ENCODE measurements around the gene FNDC3B.

FNDC3B gene

DNA sequence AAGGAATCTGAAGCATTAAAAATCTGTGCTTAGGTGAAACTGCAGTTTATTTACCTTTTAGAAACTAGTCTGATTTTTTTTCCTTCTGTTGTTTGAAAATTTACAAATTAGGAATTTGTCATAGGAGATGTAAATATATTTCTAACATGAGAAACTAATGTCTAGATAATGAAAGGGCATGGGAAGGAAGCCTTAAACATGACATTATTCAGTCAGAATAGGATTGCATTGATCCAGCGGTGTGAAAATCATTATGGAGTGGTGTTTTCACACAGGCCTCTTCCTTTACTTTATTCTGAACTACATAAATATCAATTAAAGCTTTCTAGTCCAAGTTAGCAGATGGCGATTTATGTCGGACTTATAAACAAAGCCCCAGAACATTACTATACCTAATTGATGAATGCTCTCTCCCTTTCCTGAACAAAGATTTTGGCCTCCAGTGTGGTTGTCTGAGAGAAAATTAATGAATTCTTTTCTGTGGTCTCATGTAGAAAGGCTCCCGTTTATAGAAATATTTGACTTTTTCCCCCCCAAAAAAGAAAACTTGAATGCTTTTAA is 37.9 kb downstream of the FNDC3B start:
- TF ChIP-seq EZH2 (optimal IDR thresholded peaks at IDR 0.05; ENCODE audit: low read depth, low read length) (no peak), EZH2phosphoT487 (IDR thresholded peaks at IDR 0.05; ENCODE audit: low read length) (no peak)
- TF ChIP-seq, protein P1, sequence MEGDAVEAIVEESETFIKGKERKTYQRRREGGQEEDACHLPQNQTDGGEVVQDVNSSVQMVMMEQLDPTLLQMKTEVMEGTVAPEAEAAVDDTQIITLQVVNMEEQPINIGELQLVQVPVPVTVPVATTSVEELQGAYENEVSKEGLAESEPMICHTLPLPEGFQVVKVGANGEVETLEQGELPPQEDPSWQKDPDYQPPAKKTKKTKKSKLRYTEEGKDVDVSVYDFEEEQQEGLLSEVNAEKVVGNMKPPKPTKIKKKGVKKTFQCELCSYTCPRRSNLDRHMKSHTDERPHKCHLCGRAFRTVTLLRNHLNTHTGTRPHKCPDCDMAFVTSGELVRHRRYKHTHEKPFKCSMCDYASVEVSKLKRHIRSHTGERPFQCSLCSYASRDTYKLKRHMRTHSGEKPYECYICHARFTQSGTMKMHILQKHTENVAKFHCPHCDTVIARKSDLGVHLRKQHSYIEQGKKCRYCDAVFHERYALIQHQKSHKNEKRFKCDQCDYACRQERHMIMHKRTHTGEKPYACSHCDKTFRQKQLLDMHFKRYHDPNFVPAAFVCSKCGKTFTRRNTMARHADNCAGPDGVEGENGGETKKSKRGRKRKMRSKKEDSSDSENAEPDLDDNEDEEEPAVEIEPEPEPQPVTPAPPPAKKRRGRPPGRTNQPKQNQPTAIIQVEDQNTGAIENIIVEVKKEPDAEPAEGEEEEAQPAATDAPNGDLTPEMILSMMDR (IDR thresholded peaks at IDR 0.05; ENCODE audit: low read length), result no peak
- Histone ChIP-seq H3K27ac (ENCODE audit: low read length) (no peak overlapping the region), H3K9me3 (replicated peaks; ENCODE audit: insufficient read depth, low read length) (no peaks in the 10 kb centered on the region), H3K79me2 (ENCODE audit: low read length) (peaks cover 100% of the 10 kb centered on the region), H3K36me3 (replicated peaks; ENCODE audit: insufficient read depth, low read length) (peaks cover 3% of the 10 kb centered on the region; the same call in 1 of the 2 replicates), H3K4me1 (ENCODE audit: low read length) (peaks cover 5% of the 10 kb centered on the region; the same call in 1 of the 2 replicates), H3F3A (ENCODE audit: insufficient read depth, low read length) (no peaks in the 10 kb centered on the region), H3K27me3 (replicated peaks; ENCODE audit: insufficient read depth, low read length) (no peaks in the 10 kb centered on the region), H3K4me3 (ENCODE audit: low read length) (no peak overlapping the region), H2AFZ (ENCODE audit: low read length) (no peak overlapping the region), H3K4me2 (ENCODE audit: low read depth, low read length) (no peak overlapping the region), H4K20me1 (ENCODE audit: insufficient read depth, low read length) (0 out of 2 replicates have a peak, but pooled peaks cover 6% of the 10 kb centered on the region), H3K9ac (ENCODE audit: low read length) (no peak overlapping the region), H3K9me2 (replicated peaks; ENCODE audit: insufficient read depth, low read length) (no peaks in the 10 kb centered on the region)
- DNase-seq, result no peak

DNA sequence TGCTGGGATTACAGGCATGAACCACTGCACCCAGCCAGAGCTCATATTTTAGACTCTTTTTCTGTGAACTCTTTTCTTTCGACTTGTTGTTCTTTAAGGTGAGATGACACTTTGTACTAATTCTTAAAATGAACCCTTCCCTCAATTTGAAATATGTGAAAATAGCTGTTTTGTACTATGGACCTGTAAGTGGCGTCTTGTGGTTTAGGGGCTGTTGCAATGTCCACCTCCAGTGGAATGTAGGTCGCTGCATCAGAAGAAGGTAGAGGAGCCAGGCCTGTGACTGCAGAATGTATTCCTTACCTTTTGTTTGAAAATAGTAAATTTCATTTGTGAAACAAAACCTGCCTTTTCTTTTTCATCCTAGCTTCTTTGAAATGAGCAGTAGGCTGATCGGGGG is 38.9 kb downstream of the FNDC3B start:
- H3F3A ChIP-seq (ENCODE audit: insufficient read depth, low read length), result no peaks in the 10 kb centered on the region
- H4K20me1 ChIP-seq (ENCODE audit: insufficient read depth, low read length), result no peaks in the 10 kb centered on the region
- no peak overlapping the region for H2AFZ ChIP-seq (ENCODE audit: low read length)
- H3K36me3 ChIP-seq (replicated peaks; ENCODE audit: insufficient read depth, low read length), result peaks cover 3% of the 10 kb centered on the region; the same call in 1 of the 2 replicates
- no peak overlapping the region for H3K4me3 ChIP-seq (ENCODE audit: low read length)
- H3K27ac ChIP-seq (ENCODE audit: low read length), result no peak overlapping the region
- H3K9me2 ChIP-seq (replicated peaks; ENCODE audit: insufficient read depth, low read length), result no peaks in the 10 kb centered on the region
- H3K9me3 ChIP-seq (replicated peaks; ENCODE audit: insufficient read depth, low read length), result no peaks in the 10 kb centered on the region
- H3K9ac ChIP-seq (ENCODE audit: low read length), result no peak overlapping the region
- H3K79me2 ChIP-seq (ENCODE audit: low read length), result peaks cover 100% of the 10 kb centered on the region
- no peaks in the 10 kb centered on the region for H3K27me3 ChIP-seq (replicated peaks; ENCODE audit: insufficient read depth, low read length)
- H3K4me2 ChIP-seq (ENCODE audit: low read depth, low read length), result no peak overlapping the region
- peaks cover 13% of the 10 kb centered on the region for H3K4me1 ChIP-seq (ENCODE audit: low read length)
- DNase-seq, result no peak
- no peak for TF ChIP-seq EZH2 (optimal IDR thresholded peaks at IDR 0.05; ENCODE audit: low read depth, low read length)
- no peak for TF ChIP-seq EZH2phosphoT487 (IDR thresholded peaks at IDR 0.05; ENCODE audit: low read length)
- TF ChIP-seq, protein P1 (IDR thresholded peaks at IDR 0.05; ENCODE audit: low read length), result no peak

DNA sequence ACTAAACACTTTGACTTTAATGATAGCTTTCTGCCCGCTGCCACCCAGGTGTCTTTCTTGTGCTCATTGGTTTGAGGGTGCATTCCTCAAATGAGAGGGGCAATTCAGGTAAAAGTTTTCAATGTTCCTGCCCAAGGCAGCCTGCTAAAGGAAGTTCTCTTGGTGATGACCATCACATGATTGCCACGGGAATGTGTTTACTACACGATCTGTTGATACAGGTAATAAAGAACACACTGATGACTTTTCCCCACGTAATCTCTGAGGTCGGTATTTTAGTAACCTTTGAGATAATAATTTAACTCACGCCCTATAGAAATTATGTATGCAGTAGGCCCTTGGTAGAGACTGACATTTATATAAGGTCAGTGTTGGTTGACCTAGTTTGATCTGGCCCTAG is 39.3 kb downstream of the FNDC3B start:
- H4K20me1 ChIP-seq (ENCODE audit: insufficient read depth, low read length), result no peaks in the 10 kb centered on the region
- no peak overlapping the region for H3K4me2 ChIP-seq (ENCODE audit: low read depth, low read length)
- DNase-seq, result no peak
- peaks cover 3% of the 10 kb centered on the region; the same call in 1 of the 2 replicates for H3K36me3 ChIP-seq (replicated peaks; ENCODE audit: insufficient read depth, low read length)
- peaks cover 16% of the 10 kb centered on the region for H3K4me1 ChIP-seq (ENCODE audit: low read length)
- peaks cover 1% of the 10 kb centered on the region; the same call in 1 of the 2 replicates for H3F3A ChIP-seq (ENCODE audit: insufficient read depth, low read length)
- H3K9ac ChIP-seq (ENCODE audit: low read length), result no peak overlapping the region
- H3K27ac ChIP-seq (ENCODE audit: low read length), result no peak overlapping the region
- no peaks in the 10 kb centered on the region for H3K9me3 ChIP-seq (replicated peaks; ENCODE audit: insufficient read depth, low read length)
- H3K4me3 ChIP-seq (ENCODE audit: low read length), result no peak overlapping the region
- no peak overlapping the region for H2AFZ ChIP-seq (ENCODE audit: low read length)
- TF ChIP-seq EZH2phosphoT487 (IDR thresholded peaks at IDR 0.05; ENCODE audit: low read length), result no peak
- TF ChIP-seq, protein P1 (IDR thresholded peaks at IDR 0.05; ENCODE audit: low read length), result no peak
- TF ChIP-seq EZH2 (optimal IDR thresholded peaks at IDR 0.05; ENCODE audit: low read depth, low read length), result no peak
- H3K27me3 ChIP-seq (replicated peaks; ENCODE audit: insufficient read depth, low read length), result no peaks in the 10 kb centered on the region
- peaks cover 100% of the 10 kb centered on the region for H3K79me2 ChIP-seq (ENCODE audit: low read length)
- H3K9me2 ChIP-seq (replicated peaks; ENCODE audit: insufficient read depth, low read length), result no peaks in the 10 kb centered on the region
